Midbrain (tissue), 1 donor: ENCODE results near the gene FAM107B.

ENCODE experiments used
- DNase-seq: peaks from one replicate; lab custom pipeline; 2025; lab: John Stamatoyannopoulos, UW

FAM107B gene

DNA sequence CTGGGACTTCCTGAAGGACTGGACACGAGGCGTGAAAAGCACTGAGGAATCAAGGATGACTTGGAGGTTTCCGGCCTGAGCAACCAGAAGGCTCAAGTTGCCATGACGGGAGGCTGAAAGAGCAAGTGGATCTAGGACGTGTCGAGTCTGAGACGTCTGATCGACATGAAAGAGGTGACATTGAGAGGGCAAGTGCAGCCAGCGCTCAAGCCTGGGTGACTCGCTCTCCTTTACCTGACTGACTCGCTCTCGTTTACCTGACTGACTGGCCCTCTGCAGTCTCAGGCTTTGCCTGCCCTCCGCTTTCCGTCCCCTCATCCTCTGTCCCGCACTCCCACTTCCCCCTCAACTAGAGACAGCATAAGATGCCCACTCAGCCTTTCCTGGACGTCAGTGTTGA is 241.4 kb downstream of the FAM107B start:
- no peak for DNase-seq

DNA sequence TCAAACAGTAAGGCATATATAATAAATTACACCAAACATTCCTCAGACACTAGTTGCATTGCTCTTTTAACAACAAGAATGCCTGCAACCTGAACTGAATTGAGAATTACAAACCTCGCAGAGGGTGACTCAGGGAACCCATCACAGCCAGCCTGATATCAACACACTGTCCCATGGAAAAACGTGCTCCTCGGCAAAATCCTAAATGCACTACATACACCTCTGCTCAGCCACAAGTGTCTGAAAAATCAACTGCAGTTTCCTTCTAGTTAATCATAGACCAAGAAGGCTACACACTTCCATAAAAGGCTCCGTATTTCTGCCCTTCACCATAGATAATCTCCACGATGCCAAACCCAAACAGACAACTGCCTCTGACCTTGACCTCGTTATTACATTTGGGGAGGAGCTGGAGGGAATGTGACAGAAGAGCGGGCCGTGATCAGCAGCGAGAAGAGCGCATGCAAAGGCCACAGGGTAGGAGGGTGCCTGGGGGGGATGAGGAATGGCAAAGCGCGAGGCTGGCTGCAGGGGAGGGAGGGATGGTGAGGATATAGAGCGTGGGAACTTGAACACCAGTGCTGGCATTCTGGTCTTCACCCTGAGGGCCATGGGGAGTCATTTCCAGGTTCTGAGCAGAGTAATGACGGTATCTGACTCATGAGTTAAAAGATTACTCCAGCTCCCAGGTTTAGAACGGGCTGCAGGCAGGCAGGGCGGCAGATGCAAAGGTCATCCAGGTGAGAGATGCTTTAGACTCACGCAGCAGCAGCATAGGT is 242.0 kb downstream of the FAM107B start:
- DNase-seq = no peak

DNA sequence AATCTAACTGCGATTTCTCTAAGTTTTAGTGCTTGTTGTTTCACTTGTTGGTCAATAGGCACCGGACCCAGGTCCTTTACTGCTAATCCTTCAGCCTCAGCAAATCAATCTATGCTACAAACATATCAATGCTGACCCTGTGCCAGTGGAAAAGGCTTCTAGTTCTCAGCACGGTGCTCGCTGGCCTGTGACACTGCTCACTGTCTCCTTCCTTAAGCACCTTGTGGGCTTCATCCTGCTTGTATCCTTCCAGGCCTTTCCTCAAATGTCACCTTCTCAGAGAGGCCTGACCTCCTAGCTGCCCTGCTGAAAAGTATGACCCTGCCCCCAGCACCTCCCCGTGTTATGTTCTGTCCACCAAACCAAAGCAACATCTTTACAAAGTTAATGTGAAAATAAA is 242.7 kb downstream of the FAM107B start:
- no peak for DNase-seq

DNA sequence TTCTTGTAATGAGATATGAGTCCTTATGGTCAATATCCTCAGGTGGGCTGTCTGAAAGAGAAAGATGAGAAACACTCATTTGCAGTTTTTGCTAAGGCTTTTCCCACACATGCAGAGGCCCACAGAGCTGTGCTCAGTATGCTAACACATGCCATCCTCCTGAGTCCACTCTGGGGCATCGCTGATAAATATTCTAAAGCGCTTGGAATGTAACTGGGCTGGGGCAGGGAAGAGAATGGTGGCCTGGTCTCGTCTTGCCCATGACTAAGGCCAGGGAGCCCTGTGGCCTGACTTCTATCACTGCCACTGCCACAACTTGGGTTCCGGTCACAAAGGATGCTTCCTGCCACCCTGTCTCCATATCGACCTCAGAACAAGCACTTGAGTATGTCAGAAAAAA is 244.2 kb downstream of the FAM107B start:
- no peak for DNase-seq

DNA sequence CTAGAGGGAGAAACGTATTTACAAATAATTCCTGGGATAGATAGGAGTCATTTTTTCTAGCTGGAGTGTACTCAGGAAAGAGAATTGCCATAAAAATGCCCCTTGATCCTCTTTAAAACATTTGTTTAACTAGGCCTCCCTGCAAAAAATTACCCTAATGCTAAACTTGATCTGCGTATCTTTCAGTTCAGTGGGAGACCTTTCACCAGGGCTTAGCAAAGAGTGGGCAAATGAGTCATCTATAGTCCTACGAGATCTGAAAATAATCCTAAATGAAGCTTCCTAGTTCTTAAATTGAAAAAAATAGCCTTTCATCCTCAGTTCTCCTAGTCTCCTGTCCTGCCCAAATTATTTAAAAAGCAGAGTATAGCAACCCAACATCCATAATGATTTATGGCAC is 245.3 kb downstream of the FAM107B start:
- DNase-seq = no peak

DNA sequence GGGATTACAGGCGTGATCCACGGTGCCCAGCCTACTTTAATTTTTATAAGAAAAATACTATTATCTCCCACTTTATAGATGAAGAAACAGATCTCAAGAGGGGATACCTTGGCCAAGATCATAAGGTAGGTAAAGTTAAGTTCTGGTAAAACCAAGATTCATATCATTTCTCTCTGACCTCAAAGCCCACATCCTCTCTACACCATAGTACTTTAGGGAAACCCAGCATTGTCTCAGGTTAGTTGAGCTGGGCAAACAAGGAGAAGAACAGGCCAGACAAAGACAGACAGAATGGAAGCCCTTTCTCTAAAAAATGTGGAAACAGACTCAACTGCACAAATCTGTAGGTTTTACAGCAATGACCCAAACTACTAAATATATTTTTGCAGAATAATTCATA is 246.2 kb downstream of the FAM107B start:
- no peak for DNase-seq

DNA sequence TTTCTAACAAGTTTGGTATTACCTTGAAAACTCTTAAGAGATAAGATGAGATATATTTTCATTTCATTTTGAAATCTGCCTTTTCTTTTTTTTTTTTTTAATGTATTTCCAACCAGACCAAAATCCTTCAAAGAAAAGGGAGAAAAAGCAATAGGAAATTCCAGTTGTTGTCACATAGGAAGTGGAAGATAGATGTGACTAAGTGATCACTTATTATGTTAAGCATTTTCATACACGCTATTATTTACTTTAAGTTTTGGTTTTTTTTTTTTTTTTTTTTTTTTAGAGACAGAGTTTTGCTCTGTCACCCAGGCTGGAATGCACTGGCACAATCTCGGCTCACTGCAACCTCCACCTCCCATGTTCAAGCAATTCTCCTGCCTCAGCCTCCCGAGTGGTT is 246.8 kb downstream of the FAM107B start:
- no peak for DNase-seq

DNA sequence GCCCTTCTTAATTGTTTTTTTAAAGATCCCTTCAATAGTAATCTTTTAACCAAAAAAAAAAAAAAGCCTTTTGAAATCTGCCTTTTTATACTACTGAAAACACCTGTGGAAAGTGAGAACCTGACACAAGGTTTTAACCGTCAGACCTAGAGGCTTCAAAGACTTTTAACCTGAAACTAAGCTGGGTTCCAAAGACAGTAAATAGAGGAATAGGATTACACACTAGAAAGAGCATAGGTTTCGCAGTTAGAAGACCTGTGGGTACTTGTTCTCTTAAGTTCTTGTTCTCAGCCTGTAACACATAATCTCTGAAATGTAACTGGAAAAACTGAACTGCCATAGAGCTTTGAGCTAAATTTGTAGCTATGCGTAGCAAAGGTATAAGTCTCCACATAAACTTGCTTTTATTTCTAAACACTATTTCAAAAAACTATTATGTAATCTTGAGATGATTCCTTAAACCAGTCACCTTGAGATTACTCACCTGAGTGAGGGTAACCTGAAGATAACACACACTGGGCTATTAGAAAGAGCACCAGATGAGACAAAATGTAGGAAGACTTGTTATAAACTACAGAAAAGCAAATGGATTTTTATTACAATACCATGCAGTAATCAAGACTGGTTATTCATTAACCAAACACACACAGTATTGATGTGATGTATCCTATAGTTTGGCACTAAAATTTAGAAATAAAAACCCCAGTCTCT is 247.4 kb downstream of the FAM107B start:
- no peak for DNase-seq

DNA sequence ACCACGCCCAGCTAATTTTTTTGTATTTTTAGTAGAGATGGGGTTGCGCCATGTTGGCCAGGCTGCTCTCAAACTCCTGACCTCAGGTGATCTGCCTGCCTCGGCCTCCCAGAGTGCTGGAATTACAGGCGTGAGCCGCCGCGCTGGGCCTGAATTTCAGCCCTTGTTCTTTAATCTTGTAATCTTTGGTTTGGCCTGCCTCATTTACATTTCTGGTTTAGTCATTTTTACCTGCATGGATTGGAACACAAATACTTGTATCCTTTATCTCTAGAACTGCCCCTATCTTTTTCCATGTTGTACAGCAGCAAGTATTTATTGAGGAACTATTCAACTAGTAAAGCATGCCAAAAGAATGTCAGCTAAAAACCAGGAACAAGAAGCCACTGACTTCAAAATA is 248.4 kb downstream of the FAM107B start:
- DNase-seq = no peak

DNA sequence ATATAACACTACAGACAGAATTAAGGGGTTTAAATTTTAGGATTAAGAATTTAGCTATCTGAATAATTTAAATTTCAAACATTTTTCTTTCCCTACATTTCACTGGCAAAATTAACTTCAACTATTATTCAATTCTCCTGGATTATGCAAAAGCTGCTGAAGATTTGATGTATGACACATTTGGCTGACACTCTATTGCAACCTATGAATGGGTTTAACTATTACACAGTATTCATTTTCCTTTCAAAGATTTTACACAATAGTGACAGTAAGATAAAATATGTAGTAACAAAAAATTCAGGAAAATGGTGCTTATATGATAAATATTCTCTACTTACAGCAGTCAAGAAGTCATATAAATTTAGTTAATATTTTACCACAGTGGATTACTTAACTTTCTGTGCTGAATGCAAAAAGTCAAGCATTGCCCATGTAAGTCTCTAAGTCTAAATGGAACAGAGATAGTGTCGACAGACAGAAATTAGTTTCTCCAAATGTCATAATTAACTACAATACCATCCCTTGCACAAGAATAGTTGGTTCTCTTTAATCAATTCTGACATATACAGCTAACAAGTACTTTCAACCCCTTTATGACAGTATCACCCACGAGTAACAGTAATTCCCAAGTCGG is 249.9 kb downstream of the FAM107B start:
- DNase-seq = no peak

DNA sequence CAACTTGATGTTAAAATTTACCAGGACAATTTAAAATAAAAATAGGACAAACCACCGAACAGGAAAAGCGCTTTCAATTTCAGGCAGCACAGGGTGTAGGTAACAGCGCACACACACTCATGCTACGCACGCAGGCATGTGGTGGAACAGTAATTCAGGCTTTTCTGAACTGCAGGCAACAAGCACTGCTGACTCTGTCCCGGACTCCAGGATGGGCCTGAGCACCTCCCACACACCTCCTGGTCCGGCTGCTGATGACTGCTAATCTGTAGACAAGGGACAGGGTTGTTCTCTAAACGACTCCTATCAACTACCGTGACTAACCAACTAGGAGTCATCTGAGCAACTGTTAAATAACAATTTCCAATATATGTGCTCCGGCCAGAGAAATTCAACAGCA is 251.4 kb downstream of the FAM107B start:
- DNase-seq = no peak

DNA sequence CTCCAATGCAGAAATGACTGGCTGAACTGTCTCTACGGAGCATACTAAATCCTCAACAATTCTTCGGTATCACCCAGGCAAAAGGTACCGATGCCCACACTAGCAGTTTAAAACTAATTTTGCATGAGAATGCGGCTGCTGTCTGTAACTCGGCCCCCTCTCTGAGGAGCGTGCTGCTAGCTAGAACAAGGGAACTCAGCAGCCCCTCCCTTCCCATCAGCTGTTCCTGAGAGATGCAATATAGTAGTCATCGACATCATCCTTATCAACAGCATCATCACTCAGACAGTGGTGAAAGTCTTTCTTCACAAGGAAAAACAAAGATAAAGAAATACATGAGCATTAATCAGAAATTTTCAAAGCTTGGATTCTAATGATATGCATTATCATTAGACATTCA is 254.9 kb downstream of the FAM107B start:
- DNase-seq = no peak

DNA sequence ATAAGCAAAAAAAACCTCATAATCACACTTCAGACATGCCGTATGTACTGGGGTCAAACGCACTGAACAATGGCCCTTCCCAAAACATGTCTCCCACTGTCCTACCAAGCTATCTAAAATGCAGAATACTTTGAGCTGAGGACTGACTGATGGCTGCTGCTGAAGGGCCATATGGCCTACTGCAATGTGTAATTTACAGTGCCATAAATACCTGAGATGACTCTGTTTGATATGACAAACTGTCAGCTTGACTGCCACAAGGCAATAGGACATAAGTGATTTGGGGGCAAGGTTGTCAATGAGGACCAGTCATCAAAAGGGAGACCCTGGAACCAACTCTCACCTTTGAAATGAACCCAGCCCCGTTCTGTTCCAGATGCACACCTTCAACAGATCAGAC is 256.5 kb downstream of the FAM107B start:
- no peak for DNase-seq

DNA sequence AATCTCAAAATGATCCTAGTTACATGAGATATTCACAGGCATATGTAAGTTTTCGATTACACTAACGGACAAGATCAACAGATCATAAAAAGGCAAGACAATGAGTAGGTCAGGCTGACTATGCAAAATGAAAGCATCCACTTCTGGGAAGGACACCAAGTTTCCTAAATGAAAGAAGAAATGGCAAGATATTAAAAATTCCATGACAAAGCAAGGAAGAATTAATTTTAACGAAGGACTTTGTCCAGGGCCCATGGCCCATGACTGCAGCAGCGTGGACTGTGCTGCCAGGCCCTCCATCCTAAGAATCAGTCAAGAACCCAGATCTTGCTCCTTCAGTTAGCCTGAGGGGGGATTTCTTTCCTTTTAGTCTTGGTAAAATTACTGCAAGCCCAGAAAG is 261.6 kb downstream of the FAM107B start:
- DNase-seq = no peak

DNA sequence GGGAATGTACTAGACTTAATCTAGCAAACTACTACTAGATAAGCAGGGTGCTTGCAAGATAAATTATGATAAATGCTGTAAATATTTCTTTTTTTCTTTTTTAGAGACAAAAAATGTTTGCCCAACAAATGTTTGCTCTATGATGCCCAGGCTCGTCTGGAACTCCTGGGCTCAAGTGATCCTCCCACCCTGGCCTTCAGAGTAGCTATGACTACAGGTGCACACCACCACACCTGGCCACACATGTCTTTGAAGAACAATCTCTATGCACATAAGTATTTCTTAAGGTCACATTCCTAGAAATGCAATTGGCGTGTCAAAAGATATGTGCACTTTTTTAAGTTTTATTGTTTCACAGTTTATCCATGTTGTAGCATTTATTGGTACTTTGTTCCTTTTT is 264.4 kb downstream of the FAM107B start:
- no peak for DNase-seq

DNA sequence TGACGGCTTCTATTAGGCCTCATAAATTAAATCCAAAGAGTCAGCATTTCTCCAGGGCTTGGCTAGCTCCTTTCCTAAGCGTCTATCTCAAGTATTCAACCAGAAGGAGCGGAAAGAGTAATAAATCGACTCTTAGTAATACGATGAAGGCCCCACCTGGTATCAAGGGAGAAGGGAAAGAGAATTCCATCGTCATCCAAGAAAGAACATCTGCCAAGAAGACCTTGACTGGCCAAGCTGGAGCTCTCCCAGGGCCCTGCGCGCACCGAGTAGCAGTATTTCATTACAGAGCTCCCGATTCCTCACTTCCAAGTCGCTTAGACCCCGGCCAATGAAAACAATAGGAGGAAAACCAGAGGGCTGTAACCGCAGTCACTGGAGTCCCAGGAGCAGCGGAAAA is 266.0 kb downstream of the FAM107B start:
- no peak for DNase-seq

DNA sequence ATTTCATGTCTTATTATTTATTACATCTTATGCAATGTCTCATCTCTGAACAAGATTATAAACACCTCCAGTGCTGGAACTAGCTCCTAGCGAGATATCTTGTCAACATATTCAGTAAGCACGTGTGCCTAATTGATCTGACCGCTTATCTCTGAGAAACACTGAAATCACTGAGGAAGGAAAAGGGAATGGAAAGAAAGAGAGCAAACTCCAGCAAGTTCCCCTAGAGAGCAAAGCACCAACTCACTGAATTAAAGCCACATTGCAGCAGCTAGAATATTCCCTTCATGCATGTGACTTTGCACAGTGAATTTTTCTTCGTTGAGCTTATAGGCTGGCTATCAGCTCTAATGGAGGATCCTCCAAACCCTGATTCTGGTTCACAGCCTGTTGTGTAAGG is 266.9 kb downstream of the FAM107B start:
- no peak for DNase-seq

DNA sequence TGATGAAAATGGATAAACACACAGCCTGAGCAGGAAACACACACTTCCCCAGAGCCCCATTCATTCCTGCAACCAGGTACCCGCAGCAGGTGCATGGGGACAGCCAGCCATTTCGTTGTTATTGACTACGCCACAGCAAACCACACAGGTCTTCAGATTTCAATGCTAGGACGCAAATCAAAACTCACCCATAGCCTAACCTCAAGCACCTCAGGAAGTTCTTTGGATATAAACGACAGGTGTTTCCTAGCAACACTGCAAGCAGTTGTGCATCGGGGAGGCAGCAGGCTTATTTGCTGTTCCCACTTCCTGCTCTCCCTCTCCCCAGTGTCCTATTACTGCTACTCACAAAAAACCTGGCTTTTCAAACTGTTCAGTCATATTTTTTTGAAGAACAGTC is 267.5 kb downstream of the FAM107B start:
- no peak for DNase-seq

DNA sequence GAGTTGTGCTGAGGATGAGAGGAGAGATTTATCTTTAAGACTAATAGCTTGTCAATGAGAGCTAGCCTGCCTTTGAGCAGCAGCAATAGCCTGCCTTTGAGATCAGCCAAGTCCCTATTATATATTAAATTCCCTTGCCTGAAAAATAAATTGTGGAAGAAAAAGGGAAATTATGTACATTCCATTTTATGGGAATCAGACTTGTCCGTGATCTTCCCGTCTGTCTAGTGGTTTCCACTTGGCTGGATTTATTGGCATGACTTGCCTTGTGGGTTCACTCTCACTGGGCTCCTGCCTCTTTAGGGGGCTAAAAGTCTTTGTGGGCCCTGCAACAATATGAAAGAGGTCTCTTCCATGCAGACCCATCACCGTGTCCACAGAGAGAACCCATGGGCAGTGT is 272.3 kb downstream of the FAM107B start:
- DNase-seq = no peak

DNA sequence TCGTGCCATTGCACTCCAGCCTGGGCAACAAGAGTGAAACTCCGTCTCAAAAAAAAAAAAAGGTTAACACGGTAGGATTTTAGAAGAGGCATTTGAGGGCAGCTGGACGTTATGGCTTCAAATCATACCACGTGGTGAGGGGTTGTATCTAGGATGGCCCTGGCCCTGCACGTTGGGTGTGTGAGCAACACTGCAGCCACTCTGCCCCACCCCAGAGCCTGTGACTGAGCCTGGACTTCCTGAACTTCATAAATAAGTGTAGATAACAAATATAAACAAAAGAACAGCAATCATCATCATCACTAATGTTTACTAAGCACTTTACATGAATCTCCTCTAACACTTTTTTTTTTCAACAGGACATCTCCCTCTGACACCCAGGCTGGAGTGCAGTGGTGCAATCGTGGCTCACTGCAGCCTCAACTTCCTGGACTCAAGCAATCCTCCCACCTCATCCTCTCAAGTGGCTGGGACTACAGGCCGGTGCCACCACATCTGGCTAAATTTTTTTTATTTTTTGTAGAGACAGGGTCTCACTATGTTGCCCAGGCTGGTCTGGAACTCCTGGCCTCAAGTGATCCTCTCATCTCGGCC is 274.4 kb downstream of the FAM107B start:
- no peak for DNase-seq

DNA sequence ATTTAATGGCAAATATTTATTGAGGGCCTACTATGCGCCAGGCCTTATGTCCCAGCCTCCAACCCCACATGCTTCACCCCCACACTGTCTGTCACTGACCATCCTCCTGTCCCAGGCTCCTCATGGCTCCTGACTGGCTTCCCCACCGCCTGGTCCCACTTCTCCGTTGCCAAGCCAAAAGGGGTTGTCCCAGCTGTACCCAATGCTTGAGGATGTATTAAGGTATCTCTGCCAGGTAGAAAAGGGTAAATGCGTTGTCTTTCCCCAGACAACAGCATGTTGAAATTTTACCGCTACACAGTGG is 275.1 kb downstream of the FAM107B start:
- DNase-seq = no peak

DNA sequence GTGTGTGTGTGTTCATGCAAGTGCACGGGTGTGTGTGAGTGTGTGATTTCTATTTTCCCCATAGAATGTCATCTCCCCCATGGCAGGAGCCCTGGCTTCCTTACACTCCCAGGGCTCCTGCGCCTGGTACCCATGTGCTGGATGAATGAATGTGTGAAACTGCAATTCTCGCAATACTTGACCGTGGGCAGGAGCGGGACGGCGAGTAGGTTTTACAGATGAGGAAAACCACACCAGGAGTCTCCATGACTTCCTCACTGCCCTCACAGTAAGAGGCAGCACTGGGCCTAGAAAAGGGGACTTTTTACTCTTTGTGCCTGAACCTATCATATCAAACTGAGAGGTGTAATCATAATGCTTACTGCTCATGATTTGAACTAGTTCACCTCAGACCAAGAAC is 276.4 kb downstream of the FAM107B start:
- DNase-seq = no peak

DNA sequence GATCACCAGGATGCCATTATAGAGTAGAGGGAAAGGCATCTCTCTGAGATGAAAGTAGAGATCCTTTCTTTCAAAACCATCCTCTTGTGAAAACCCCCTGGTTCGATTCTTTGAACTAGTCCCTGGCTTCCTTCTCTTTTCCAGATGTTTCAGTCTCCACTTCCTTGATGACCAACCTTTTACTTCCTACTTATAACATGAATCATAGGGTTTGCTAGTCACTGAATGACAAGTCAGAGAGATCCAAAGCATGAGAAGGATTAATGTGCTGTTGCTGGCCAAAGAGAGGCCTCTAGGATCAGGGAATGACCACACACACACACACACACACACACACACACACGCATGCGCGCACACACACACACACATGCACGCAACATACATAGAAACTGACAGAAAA is 282.9 kb downstream of the FAM107B start:
- DNase-seq = no peak
